ENCODE measurements around the gene NTN4. TPM values are rescaled to one million over a fixed set of nuclear protein-coding genes. Genes with fewer than 3 reads are reported as not detected.

The NTN4 gene
- total and polyA plus RNA-seq, 8 donors: 14.6 to 63.9 (median 21.1) TPM

GRCh38 chr12:95641299-95641952 is 149.1 kb downstream of the NTN4 start:
- Histone ChIP-seq H3K27ac (no peak overlapping the region), H3K4me1 (no peaks in the 10 kb centered on the region), H3K9me3 (no peaks in the 10 kb centered on the region), H3K4me3 (no peak overlapping the region), H3K27me3 (no peaks in the 10 kb centered on the region), H3K36me3 (no peaks in the 10 kb centered on the region)
- no peak for FAIRE-seq
- TF ChIP-seq CTCF (IDR thresholded peaks at IDR 0.05): no peak
- DNase-seq: no peak
- intact Hi-C loops (cut with DNase I): no loop called here
- no peak for ATAC-seq
- 60 to 62% methylated on average over 3 of the region's 3 CpGs for WGBS, 2 donors

GRCh38 chr12:95640516-95640915 is 150.0 kb downstream of the NTN4 start:
- 84 to 92% methylated on average over 3 of the region's 3 CpGs for WGBS, 2 donors
- Histone ChIP-seq H3K4me1 (peaks cover 0 to 2% (median 2%) of the 10 kb centered on the region in 3 donors), H3K9me3 (no peaks in the 10 kb centered on the region), H3K27me3 (no peaks in the 10 kb centered on the region), H3K36me3 (no peaks in the 10 kb centered on the region), H3K27ac (no peak overlapping the region), H3K4me3 (no peak overlapping the region)
- DNase-seq (no peak), FAIRE-seq (no peak), ATAC-seq (no peak)
- intact Hi-C loops (cut with DNase I): no loop called here
- TF ChIP-seq CTCF (IDR thresholded peaks at IDR 0.05): no peak

GRCh38 chr12:95637471-95638155 is 153.0 kb downstream of the NTN4 start:
- TF ChIP-seq CTCF (IDR thresholded peaks at IDR 0.05): no peak
- Histone ChIP-seq H3K4me1 (peaks cover 5 to 16% (median 15%) of the 10 kb centered on the region in 3 donors), H3K27me3 (no peaks in the 10 kb centered on the region), H3K4me3 (no peak overlapping the region), H3K27ac (no peak overlapping the region), H3K9me3 (no peaks in the 10 kb centered on the region), H3K36me3 (no peaks in the 10 kb centered on the region)
- intact Hi-C loops (cut with DNase I): no loop called here
- 67 to 74% methylated on average over 8 of the region's 8 CpGs for WGBS, 2 donors
- ATAC-seq (no peak), FAIRE-seq (no peak), DNase-seq (no peak)

GRCh38 chr12:95637010-95637409 is 153.6 kb downstream of the NTN4 start:
- TF ChIP-seq CTCF (IDR thresholded peaks at IDR 0.05): no peak
- DNase-seq (no peak), ATAC-seq (no peak), FAIRE-seq (no peak)
- H3K27me3 ChIP-seq: no peaks in the 10 kb centered on the region
- H3K36me3 ChIP-seq: no peaks in the 10 kb centered on the region
- no peak overlapping the region for H3K27ac ChIP-seq
- peaks cover 5 to 19% (median 15%) of the 10 kb centered on the region in 3 donors for H3K4me1 ChIP-seq
- H3K4me3 ChIP-seq: no peak overlapping the region
- no peaks in the 10 kb centered on the region for H3K9me3 ChIP-seq
- intact Hi-C loops (cut with DNase I): no loop called here
- WGBS, 2 donors: 81 to 89% methylated on average over 24 of the region's 24 CpGs

All from pancreas (tissue), 10 donors.